IMR-90 (cell line): ENCODE data around the gene TBC1D16. TPM values are rescaled to one million over a fixed set of nuclear protein-coding genes. Genes with fewer than 3 reads are reported as not detected.

Experiments used
- ATAC-seq: fragments of 200-7000 bp; cut with Tn5 transposase; 2 replicates; pipeline ENCODE4 v1.9.1; 2020; ENCODE audit warnings: low read depth, mild to moderate bottlenecking, moderate library complexity
- BruUV-seq: library from RNA; stranded (reverse); fragments of 400-500 nt; replicated peaks from 2 replicates; lab custom pipeline; 2021; lab: Mats Ljungman, UMichigan
- CTCF ChIA-PET: fragments of 300-600 bp; formaldehyde crosslinking; extraction: SDS; loops from one replicate; lab custom pipeline; 2021; ENCODE audit warnings: antibody characterized with exemption; lab: Yijun Ruan, JAX
- POLR2A ChIA-PET: fragments of 300-600 bp; sonication (Branson Sonifier 250); formaldehyde crosslinking; loops from one replicate; lab custom pipeline; 2022; ENCODE audit warnings: antibody characterized with exemption; ENCODE audit not compliant: unreplicated experiment; lab: Charles Lee
- DNase-seq: peaks from one replicate; pipeline ENCODE4 v3.0.0; 2013
- H2AFZ ChIP-seq: replicated peaks from 2 replicates; pipeline ENCODE3; 2013; ENCODE audit warnings: low read length, mild to moderate bottlenecking; ENCODE audit not compliant: poor library complexity
- H2AK5ac ChIP-seq: 2 replicates; pipeline ENCODE4 v1.6.1; 2013; ENCODE audit warnings: low read depth, low read length, inconsistent platforms
- H2AK9ac ChIP-seq: replicated peaks from 2 replicates; pipeline ENCODE3; 2013; ENCODE audit warnings: mild to moderate bottlenecking, low read depth, low read length, moderate library complexity; ENCODE audit not compliant: poor library complexity
- H2BK120ac ChIP-seq: 2 replicates; pipeline ENCODE4 v1.6.1; 2013; ENCODE audit warnings: low read depth, low read length, inconsistent platforms
- H2BK15ac ChIP-seq: 3 replicates; pipeline ENCODE4 v1.6.1; 2013; ENCODE audit warnings: low read depth, low read length, inconsistent platforms
- H2BK20ac ChIP-seq: 2 replicates; pipeline ENCODE4 v1.6.1; 2013; ENCODE audit warnings: low read depth, mild to moderate bottlenecking, inconsistent platforms, low read length, moderate library complexity
- H2BK5ac ChIP-seq: 2 replicates; pipeline ENCODE4 v1.6.1; 2013; ENCODE audit warnings: mild to moderate bottlenecking, low read depth, low read length, inconsistent platforms; ENCODE audit not compliant: poor library complexity, severe bottlenecking
- H3K14ac ChIP-seq: replicated peaks from 2 replicates; pipeline ENCODE4 v1.6.1; 2013; ENCODE audit warnings: low read depth, low read length, inconsistent platforms
- H3K18ac ChIP-seq: 2 replicates; pipeline ENCODE4 v1.6.1; 2013; ENCODE audit warnings: low read depth, low read length, control low read depth
- H3K23ac ChIP-seq: 2 replicates; pipeline ENCODE4 v1.6.1; 2013; ENCODE audit warnings: low read depth, low read length, inconsistent platforms
- H3K27ac ChIP-seq: 2 replicates; pipeline ENCODE4 v1.5.1; 2013; ENCODE audit warnings: mild to moderate bottlenecking, control low read depth, low read length; ENCODE audit not compliant: insufficient read depth
- H3K27me3 ChIP-seq: 2 replicates; pipeline ENCODE4 v1.6.1; 2013; ENCODE audit warnings: low read length; ENCODE audit not compliant: control insufficient read depth, insufficient read depth
- H3K36me3 ChIP-seq: 2 replicates; pipeline ENCODE4 v1.6.1; 2013; ENCODE audit warnings: low read length, mixed read lengths; ENCODE audit not compliant: control insufficient read depth, insufficient read depth
- H3K4ac ChIP-seq: 2 replicates; pipeline ENCODE4 v1.6.1; 2013; ENCODE audit warnings: low read depth, low read length, inconsistent platforms
- H3K4me1 ChIP-seq: 2 replicates; pipeline ENCODE4 v1.6.1; 2013; ENCODE audit warnings: low read length, mixed read lengths; ENCODE audit not compliant: control insufficient read depth, insufficient read depth
- H3K4me2 ChIP-seq: 2 replicates; pipeline ENCODE4 v1.6.1; 2013; ENCODE audit warnings: low read depth, mild to moderate bottlenecking, control low read depth, low read length, moderate library complexity
- H3K4me3 ChIP-seq: 2 replicates; pipeline ENCODE4 v1.5.1; 2013; ENCODE audit warnings: low read depth, mild to moderate bottlenecking, control low read depth, low read length, moderate library complexity; ENCODE audit not compliant: insufficient read depth
- H3K56ac ChIP-seq: 2 replicates; pipeline ENCODE4 v1.6.1; 2013; ENCODE audit warnings: low read length, inconsistent platforms; ENCODE audit not compliant: insufficient read depth; ENCODE audit errors: extremely low read depth
- H3K79me1 ChIP-seq, 2 experiments: 2 replicates each; pipeline ENCODE4 v1.6.1; 2013; ENCODE audit warnings: low read length in 2 of 2, inconsistent platforms in 1 of 2, low read depth in 1 of 2
- H3K9ac ChIP-seq: 2 replicates; pipeline ENCODE4 v1.6.1; 2013; ENCODE audit warnings: low read depth, low read length, control low read depth
- H3K9me1 ChIP-seq: 2 replicates; pipeline ENCODE4 v1.6.1; 2013; ENCODE audit warnings: low read length, inconsistent platforms; ENCODE audit not compliant: insufficient read depth
- H3K9me3 ChIP-seq: 2 replicates; pipeline ENCODE4 v1.6.1; 2013; ENCODE audit warnings: low read length; ENCODE audit not compliant: control insufficient read depth, insufficient read depth
- H4K20me1 ChIP-seq: 2 replicates; pipeline ENCODE4 v1.6.1; 2013; ENCODE audit warnings: low read length, inconsistent platforms; ENCODE audit not compliant: insufficient read depth
- H4K5ac ChIP-seq: 2 replicates; pipeline ENCODE4 v1.6.1; 2013; ENCODE audit warnings: mild to moderate bottlenecking, low read depth, low read length, control low read depth
- H4K8ac ChIP-seq, 2 experiments: 2 replicates each; pipeline ENCODE4 v1.6.1; 2013; ENCODE audit warnings: low read depth in 2 of 2, low read length in 2 of 2, control low read depth in 1 of 2, inconsistent platforms in 1 of 2
- H4K91ac ChIP-seq: 2 replicates; pipeline ENCODE4 v1.6.1; 2013; ENCODE audit warnings: low read depth, low read length, inconsistent platforms; ENCODE audit not compliant: insufficient read depth
- BHLHE40 ChIP-seq: fragments of 150-350 bp; IDR thresholded peaks from 2 replicates; pipeline ENCODE4 v1.6.1; 2016; ENCODE audit warnings: mild to moderate bottlenecking, low read depth, low read length
- CEBPB ChIP-seq: IDR thresholded peaks from 2 replicates; pipeline ENCODE4 v1.6.1; 2012; ENCODE audit warnings: low read depth, low read length, improper control_type of control experiment
- CHD1 ChIP-seq: IDR thresholded peaks from 2 replicates; pipeline ENCODE4 v1.6.1; 2012; ENCODE audit warnings: low read depth, low read length, improper control_type of control experiment
- MAZ ChIP-seq: IDR thresholded peaks from 2 replicates; pipeline ENCODE4 v1.6.1; 2012; ENCODE audit warnings: low read depth, mild to moderate bottlenecking, low read length, improper control_type of control experiment, moderate library complexity, borderline replicate concordance
- MXI1 ChIP-seq: IDR thresholded peaks from 2 replicates; pipeline ENCODE4 v1.6.1; 2012; ENCODE audit warnings: low read depth, mild to moderate bottlenecking, low read length, moderate library complexity, borderline replicate concordance
- NFE2L2 ChIP-seq: fragments of 150-350 bp; IDR thresholded peaks from 2 replicates; pipeline ENCODE4 v1.6.1; 2016; ENCODE audit warnings: low read depth, mild to moderate bottlenecking, low read length
- POLR2A ChIP-seq: IDR thresholded peaks from 2 replicates; pipeline ENCODE4 v1.6.1; 2012; ENCODE audit warnings: mild to moderate bottlenecking, low read depth, low read length
- RAD21 ChIP-seq: IDR thresholded peaks from 2 replicates; pipeline ENCODE4 v1.6.1; 2012; ENCODE audit warnings: low read length, improper control_type of control experiment
- RCOR1 ChIP-seq: IDR thresholded peaks from 2 replicates; pipeline ENCODE4 v1.6.1; 2012; ENCODE audit warnings: mild to moderate bottlenecking, low read length, improper control_type of control experiment; ENCODE audit not compliant: insufficient replicate concordance
- USF2 ChIP-seq: fragments of 150-350 bp; IDR thresholded peaks from 2 replicates; pipeline ENCODE4 v1.6.1; 2017; ENCODE audit warnings: mild to moderate bottlenecking, antibody characterized with exemption, low read length, low read depth
- WGBS, 2 experiments: methylation state at CpG; one replicate each; pipeline versions ENCODE4 v1.1.5 to v1.1.7; 2013; ENCODE audit warnings: missing lambda C conversion rate in 2 of 2; ENCODE audit not compliant: insufficient read length in 1 of 2; ENCODE audit errors: extremely low coverage in 2 of 2; 5-methylcytosine and 5-hydroxymethylcytosine counted together
- dilution Hi-C: fragments of 300-500 bp; cut with HindIII; formaldehyde crosslinking; loops from one replicate; pipeline ENCODE4 v1.14.3; 2018; ENCODE audit warnings: low sequenced_read_pairs; ENCODE audit not compliant: unreplicated experiment
- in situ Hi-C: fragments of 300-500 bp; cut with MboI; formaldehyde crosslinking; loops from 3 replicates; pipeline ENCODE4 v1.14.3; 2019; ENCODE audit warnings: low sequenced_read_pairs, inconsistent platforms, mixed read lengths
- intact Hi-C: fragments of 100-400 bp; cut with micrococcal nuclease; formaldehyde crosslinking; loops from 2 replicates; pipeline ENCODE4 v1.10.0; 2022
- polyA plus RNA-seq, 3 experiments: library from polyadenylated mRNA; depleted of rRNA; stranded (reverse); fragments of >200 nt; gene quantifications; 2 replicates each; pipeline ENCODE4 v1.2.3, GENCODE V29; 2012; ENCODE audit warnings: low replicate concordance in 1 of 3
- total RNA-seq: library from RNA; depleted of rRNA; stranded (reverse); fragments of >200 nt; gene quantifications from 2 replicates; pipeline ENCODE4 v1.2.3, GENCODE V29; 2012
- TF ChIP-seq, protein P1 (sequence below): fragments of 150-350 bp; IDR thresholded peaks from 2 replicates; pipeline ENCODE4 v1.6.1; 2016; ENCODE audit warnings: low read depth, mild to moderate bottlenecking, low read length, moderate library complexity, borderline replicate concordance
- TF ChIP-seq, protein P2 (sequence below): conservative IDR thresholded peaks from 2 replicates; pipeline ENCODE4 v1.5.1; 2012; ENCODE audit warnings: mild to moderate bottlenecking, low read depth, low read length, improper control_type of control experiment

Gene TBC1D16
- total and polyA plus RNA-seq, 2 of the 4 experiments (the other 2 are of a cell fraction), result 10.1 to 16.7 TPM

DNA sequence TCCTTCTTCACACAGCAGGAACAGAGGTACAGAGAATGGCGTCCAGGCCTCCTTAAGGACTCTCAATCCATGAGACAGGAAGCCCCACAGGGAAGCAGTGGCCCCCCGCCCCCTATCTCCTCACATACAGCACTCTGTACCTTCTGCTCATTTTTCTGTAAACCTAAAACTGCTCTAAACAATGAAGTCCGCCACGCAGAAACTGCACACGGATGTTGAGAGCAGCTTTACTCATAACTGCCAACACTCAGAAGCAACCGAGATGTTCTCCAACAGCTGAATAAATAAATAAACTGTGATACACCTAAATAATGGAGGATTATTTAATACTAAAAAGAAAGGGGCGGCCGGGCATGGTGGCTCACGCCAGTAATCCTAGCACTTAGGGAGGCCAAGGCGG, 9.9 kb downstream of the TBC1D16 start:
- ChIA-PET POLR2A (no interaction called here), CTCF (no interaction called here)
- Histone ChIP-seq H3K27ac (no peak overlapping the region), H2AK9ac (no peak overlapping the region), H3K4me3 (no peak overlapping the region), H4K5ac (no peak overlapping the region), H3K9ac (no peak overlapping the region), H4K20me1 (peaks cover 67% of the 10 kb centered on the region), H3K9me3 (no peaks in the 10 kb centered on the region), H2BK120ac (no peak overlapping the region), H3K4ac (no peak overlapping the region), H3K14ac (no peak overlapping the region), H4K8ac (no peak overlapping the region), H2AFZ (no peak overlapping the region), H3K18ac (no peak overlapping the region), H2BK5ac (no peak overlapping the region), H3K36me3 (no peaks in the 10 kb centered on the region), H2BK20ac (no peak overlapping the region), H2BK15ac (no peak overlapping the region), H3K9me1 (peaks cover 40% of the 10 kb centered on the region), H3K56ac (no peak overlapping the region), H4K91ac (no peak overlapping the region), H2AK5ac (no peak overlapping the region), H3K4me2 (no peak overlapping the region; the same call in 1 of the 2 replicates), H3K27me3 (no peaks in the 10 kb centered on the region), H3K79me1 (peaks cover 55 to 78% of the 10 kb centered on the region in 2 experiments), H3K23ac (no peak overlapping the region), H3K4me1 (peaks cover 23% of the 10 kb centered on the region)
- in situ Hi-C loops, result no loop called here
- ATAC-seq (no peak), DNase-seq (peak; percentile 59)
- dilution Hi-C loops, result no loop called here
- no CpG with 5 or more reads among the region's 10 CpGs for WGBS, 2 experiments
- intact Hi-C loops, result no loop called here
- TF ChIP-seq NFE2L2, result no peak
- TF ChIP-seq MAZ, result no peak
- TF ChIP-seq RAD21, result no peak
- TF ChIP-seq CEBPB, result no peak
- no peak for TF ChIP-seq RCOR1
- TF ChIP-seq USF2, result no peak
- TF ChIP-seq CHD1, result no peak
- no peak for TF ChIP-seq BHLHE40
- no peak for TF ChIP-seq POLR2A
- TF ChIP-seq MXI1, result no peak
- TF ChIP-seq, protein P1, sequence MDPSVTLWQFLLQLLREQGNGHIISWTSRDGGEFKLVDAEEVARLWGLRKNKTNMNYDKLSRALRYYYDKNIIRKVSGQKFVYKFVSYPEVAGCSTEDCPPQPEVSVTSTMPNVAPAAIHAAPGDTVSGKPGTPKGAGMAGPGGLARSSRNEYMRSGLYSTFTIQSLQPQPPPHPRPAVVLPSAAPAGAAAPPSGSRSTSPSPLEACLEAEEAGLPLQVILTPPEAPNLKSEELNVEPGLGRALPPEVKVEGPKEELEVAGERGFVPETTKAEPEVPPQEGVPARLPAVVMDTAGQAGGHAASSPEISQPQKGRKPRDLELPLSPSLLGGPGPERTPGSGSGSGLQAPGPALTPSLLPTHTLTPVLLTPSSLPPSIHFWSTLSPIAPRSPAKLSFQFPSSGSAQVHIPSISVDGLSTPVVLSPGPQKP, result no peak
- TF ChIP-seq, protein P2, sequence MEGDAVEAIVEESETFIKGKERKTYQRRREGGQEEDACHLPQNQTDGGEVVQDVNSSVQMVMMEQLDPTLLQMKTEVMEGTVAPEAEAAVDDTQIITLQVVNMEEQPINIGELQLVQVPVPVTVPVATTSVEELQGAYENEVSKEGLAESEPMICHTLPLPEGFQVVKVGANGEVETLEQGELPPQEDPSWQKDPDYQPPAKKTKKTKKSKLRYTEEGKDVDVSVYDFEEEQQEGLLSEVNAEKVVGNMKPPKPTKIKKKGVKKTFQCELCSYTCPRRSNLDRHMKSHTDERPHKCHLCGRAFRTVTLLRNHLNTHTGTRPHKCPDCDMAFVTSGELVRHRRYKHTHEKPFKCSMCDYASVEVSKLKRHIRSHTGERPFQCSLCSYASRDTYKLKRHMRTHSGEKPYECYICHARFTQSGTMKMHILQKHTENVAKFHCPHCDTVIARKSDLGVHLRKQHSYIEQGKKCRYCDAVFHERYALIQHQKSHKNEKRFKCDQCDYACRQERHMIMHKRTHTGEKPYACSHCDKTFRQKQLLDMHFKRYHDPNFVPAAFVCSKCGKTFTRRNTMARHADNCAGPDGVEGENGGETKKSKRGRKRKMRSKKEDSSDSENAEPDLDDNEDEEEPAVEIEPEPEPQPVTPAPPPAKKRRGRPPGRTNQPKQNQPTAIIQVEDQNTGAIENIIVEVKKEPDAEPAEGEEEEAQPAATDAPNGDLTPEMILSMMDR, result no peak
- no TSS peak for BruUV-seq
